Heart left ventricle (tissue), 16 donors: Measurements from ENCODE around the gene TNIK. TPM values are rescaled to one million over a fixed set of nuclear protein-coding genes. Genes with fewer than 3 reads are reported as not detected.
A peak's percentile ranks its signal among the peaks of the same experiment; 100 is the strongest.

ENCODE experiments used
- ATAC-seq, 4 donors: fragments of 200-7000 bp; cut with Tn5 transposase; one replicate each; pipeline ENCODE4 v1.9.1; 2020 to 2022; ENCODE audit warnings: moderate library complexity in 4 of 4, mild to moderate bottlenecking in 3 of 4, moderate number of reproducible peaks in 1 of 4
- DNase-seq, 5 donors: peaks; one replicate each; pipeline ENCODE4 v3.0.0-alpha.2; 2020
- H3K27ac ChIP-seq, 12 donors: fragments of 200-600 bp; sonication (generic) in 4 of 12; one replicate each; pipeline versions ENCODE4 v1.5.0 to v1.8.0; 2016 to 2022; ENCODE audit warnings: mild to moderate bottlenecking in 2 of 12
- H3K27me3 ChIP-seq, 9 donors: fragments of 200-600 bp; sonication (generic) in 2 of 9; one replicate each; pipeline versions ENCODE4 v1.5.1 to v1.8.0; 2016 to 2022; ENCODE audit warnings: mild to moderate bottlenecking in 3 of 9
- H3K36me3 ChIP-seq, 9 donors: fragments of 200-600 bp; sonication (generic) in 2 of 9; one replicate each; pipeline versions ENCODE4 v1.5.0 to v1.8.0; 2018 to 2022; ENCODE audit warnings: mild to moderate bottlenecking in 2 of 9
- H3K4me1 ChIP-seq, 12 donors: fragments of 200-600 bp; sonication (generic) in 4 of 12; one replicate each; pipeline versions ENCODE4 v1.5.0 to v1.8.0; 2016 to 2022; ENCODE audit warnings: mild to moderate bottlenecking in 3 of 12
- H3K4me3 ChIP-seq, 12 donors: fragments of 200-600 bp; sonication (generic) in 4 of 12; one replicate each; pipeline versions ENCODE4 v1.5.0 to v1.8.0; 2017 to 2022; ENCODE audit warnings: mild to moderate bottlenecking in 9 of 12, moderate library complexity in 4 of 12
- H3K9me3 ChIP-seq, 12 donors: fragments of 200-600 bp; sonication (generic) in 4 of 12; one replicate each; pipeline versions ENCODE4 v1.5.0 to v1.8.0; 2016 to 2022; ENCODE audit warnings: mild to moderate bottlenecking in 1 of 12
- POLR2A ChIP-seq, 2 donors: fragments of 450-650 bp; IDR thresholded peaks; one replicate each; pipeline ENCODE4 v1.6.1; 2017; ENCODE audit warnings: antibody characterized with exemption in 2 of 2, mild to moderate bottlenecking in 2 of 2, moderate library complexity in 2 of 2
- WGBS, 4 donors: extraction: QIAGEN DNeasy Blood & Tissue Kit in 2 of 4; methylation state at CpG; one replicate each; pipeline versions ENCODE4 v1.1.5 to v1.1.7; 2013 to 2018; 5-methylcytosine and 5-hydroxymethylcytosine counted together
- intact Hi-C, 10 donors: fragments of 100-400 bp; cut with DNase I; formaldehyde crosslinking; loops; one replicate each; pipeline versions ENCODE4 v1.11.1 to v1.14.2; 2022
- polyA plus RNA-seq, 2 donors: library from polyadenylated mRNA; stranded (reverse); fragments of 200-250 nt; gene quantifications; one replicate each; pipeline ENCODE4 v1.2.3, GENCODE V29; 2013
- total RNA-seq, 9 donors: library from RNA; depleted of rRNA in 2 of 9; stranded (reverse); fragments of >200 nt in 2 of 9; fragmentation: NEBNext Ultra II Directional in 3 of 9; extraction: Animal tissue kit (Norgen Biotek cat#: 25700) in 3 of 9; gene quantifications; one replicate each; pipeline versions ENCODE4 v1.1.0 to v1.2.4, GENCODE V29; 2016 to 2023
- TF ChIP-seq, protein P1 (sequence below), 12 donors: fragments of 200-600 bp; sonication (generic) in 4 of 12; IDR thresholded peaks; one replicate each; pipeline versions ENCODE4 v1.5.0 to v1.8.0; 2018 to 2022; ENCODE audit warnings: antibody characterized with exemption in 12 of 12, mild to moderate bottlenecking in 5 of 12
- donor health status: ischemic (EF 13 %, LVEDD 7.1; RV severe dilation, severe dysfunction).
- donor health status: healthy with polysubstance abuse.
- donor health status: DM: no; HTN: yes; CAD: no.
- donor health status: DM: no; HTN: no; CAD: no.
- donor health status: ischemic (EF 25% LVEDD 6.9; RV normal size, moderate dysfunction).
- donor health status: ischemic (EF 25% LVEDD 5.7; RV mildly dilated, moderate dysfunction).
- donor health status: healthy.
- donor health status: DM: yes; HTN: yes; CAD: no.
- donor health status: ischemic (EF 35%, LVEDD 5.7; RV mildly dilated, moderate dysfunction).
- donor health status: nonischemic (EF 11% LVEDD 7.7; RV severe dilation, severe dysfunction).
- donor health status: DM: yes; HTN: yes; CAD: no.
- donor health status: PGD.
- donor health status: ischemic (EF 29% LVEDD 5.4; RV normal size, mild dysfunction).
- donor health status: nonischemic (EF 23%, LVEDD 6.1; RV moderate dilation, normal function).

Gene TNIK
- total and polyA plus RNA-seq, 11 donors, result 12.3 to 51.6 (median 32.4) TPM

DNA sequence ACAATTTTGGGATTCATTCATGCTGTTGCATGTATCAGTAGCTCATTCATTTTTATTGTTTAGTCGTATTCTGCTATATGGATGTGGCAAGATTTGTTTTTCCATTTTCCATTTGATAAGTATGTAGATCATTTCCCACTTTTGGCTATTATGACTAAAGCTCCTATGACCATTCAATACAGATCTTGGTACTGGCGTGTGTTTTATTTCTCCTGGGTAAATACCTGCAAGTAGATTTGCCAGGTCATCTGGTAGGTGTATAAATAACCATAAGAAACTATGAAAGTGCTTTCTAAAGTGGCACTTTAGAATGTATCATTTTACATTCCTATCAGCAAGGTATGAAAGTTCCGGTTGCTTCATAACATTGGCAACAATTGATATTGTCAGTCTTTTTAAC lies 124.6 kb downstream of the TNIK start:
- intact Hi-C loops, result loop anchor here in 2 of 10 donors (10.0 kb wide), 2 partner anchors 119 to 229 kb away; no protein-coding TSS in a partner anchor
- no peak for DNase-seq
- 68 to 73% (median 70%) methylated on average over 3 of the region's 3 CpGs for WGBS, 4 donors
- Histone ChIP-seq H3K27me3 (no peaks in the 10 kb centered on the region), H3K9me3 (no peaks in the 10 kb centered on the region), H3K4me1 (peaks cover 0 to 38% (median 10%) of the 10 kb centered on the region in 12 donors), H3K4me3 (no peak overlapping the region), H3K27ac (peak overlapping the region in 1 of 12 donors; percentile 72), H3K36me3 (no peaks in the 10 kb centered on the region)
- ATAC-seq, result no peak
- TF ChIP-seq POLR2A (IDR thresholded peaks at IDR 0.05), result no peak
- TF ChIP-seq, protein P1, sequence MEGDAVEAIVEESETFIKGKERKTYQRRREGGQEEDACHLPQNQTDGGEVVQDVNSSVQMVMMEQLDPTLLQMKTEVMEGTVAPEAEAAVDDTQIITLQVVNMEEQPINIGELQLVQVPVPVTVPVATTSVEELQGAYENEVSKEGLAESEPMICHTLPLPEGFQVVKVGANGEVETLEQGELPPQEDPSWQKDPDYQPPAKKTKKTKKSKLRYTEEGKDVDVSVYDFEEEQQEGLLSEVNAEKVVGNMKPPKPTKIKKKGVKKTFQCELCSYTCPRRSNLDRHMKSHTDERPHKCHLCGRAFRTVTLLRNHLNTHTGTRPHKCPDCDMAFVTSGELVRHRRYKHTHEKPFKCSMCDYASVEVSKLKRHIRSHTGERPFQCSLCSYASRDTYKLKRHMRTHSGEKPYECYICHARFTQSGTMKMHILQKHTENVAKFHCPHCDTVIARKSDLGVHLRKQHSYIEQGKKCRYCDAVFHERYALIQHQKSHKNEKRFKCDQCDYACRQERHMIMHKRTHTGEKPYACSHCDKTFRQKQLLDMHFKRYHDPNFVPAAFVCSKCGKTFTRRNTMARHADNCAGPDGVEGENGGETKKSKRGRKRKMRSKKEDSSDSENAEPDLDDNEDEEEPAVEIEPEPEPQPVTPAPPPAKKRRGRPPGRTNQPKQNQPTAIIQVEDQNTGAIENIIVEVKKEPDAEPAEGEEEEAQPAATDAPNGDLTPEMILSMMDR (IDR thresholded peaks at IDR 0.05), result no peak

GRCh38 chr3:171334465-171334811 lies 125.8 kb downstream of the TNIK start:
- DNase-seq, result peak in 4 of 5 donors; percentile 33 to 77 (median 64)
- peak overlapping the region in 10 of 12 donors; percentile 0 to 83 (median 64) for H3K27ac ChIP-seq
- intact Hi-C loops, result loop anchor here in 3 of 10 donors (5.0 to 10.0 kb wide), 3 partner anchors 120 to 230 kb away; no protein-coding TSS in a partner anchor
- no peaks in the 10 kb centered on the region for H3K27me3 ChIP-seq
- no peaks in the 10 kb centered on the region for H3K9me3 ChIP-seq
- ATAC-seq, result peak; percentile 89 to 93 (median 92)
- no peak overlapping the region for H3K4me3 ChIP-seq
- TF ChIP-seq, protein P1 (IDR thresholded peaks at IDR 0.05), result no peak
- TF ChIP-seq POLR2A (IDR thresholded peaks at IDR 0.05), result no peak
- peaks cover 0 to 45% (median 16%) of the 10 kb centered on the region in 12 donors for H3K4me1 ChIP-seq
- 17 to 39% (median 25%) methylated on average over 2 of the region's 2 CpGs for WGBS, 4 donors
- H3K36me3 ChIP-seq, result no peaks in the 10 kb centered on the region

DNA sequence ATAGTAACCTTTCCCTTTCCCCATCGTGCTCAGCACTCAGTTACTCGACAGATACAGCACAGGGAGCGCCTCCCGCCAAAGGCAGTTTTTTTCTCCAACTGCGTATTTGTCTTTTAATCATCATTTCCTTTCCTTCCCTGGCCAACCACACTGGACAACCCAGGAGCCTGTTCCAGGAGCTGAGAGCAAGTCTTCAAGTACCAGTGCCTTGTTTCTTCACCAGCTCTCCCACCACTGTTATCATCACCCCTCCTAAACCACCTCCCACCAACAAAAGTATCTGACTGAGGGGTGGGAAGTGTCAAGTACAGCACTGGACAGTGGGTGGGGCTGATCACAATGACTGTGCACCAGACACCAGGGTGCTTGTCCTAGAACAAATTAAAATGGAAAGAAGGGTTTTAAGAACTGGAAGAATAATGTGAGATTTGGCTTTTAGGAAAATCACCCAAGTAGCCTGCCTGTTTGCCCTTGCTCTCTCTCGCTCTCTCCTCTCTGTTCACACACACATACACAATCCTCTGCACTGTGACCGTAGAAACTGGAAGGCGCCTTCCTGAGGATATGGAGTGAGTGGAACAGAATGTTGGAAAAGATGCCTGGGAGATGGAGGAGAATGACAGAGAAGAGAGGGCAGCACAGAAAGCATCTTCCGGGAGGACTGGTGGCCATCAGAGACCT lies 126.3 kb downstream of the TNIK start:
- H3K4me3 ChIP-seq, result no peak overlapping the region
- H3K9me3 ChIP-seq, result no peaks in the 10 kb centered on the region
- H3K27me3 ChIP-seq, result no peaks in the 10 kb centered on the region
- ATAC-seq (peak in 3 of 4 donors; percentile 18 to 54 (median 34)), DNase-seq (no peak)
- peaks cover 0 to 47% (median 20%) of the 10 kb centered on the region in 12 donors for H3K4me1 ChIP-seq
- H3K27ac ChIP-seq, result peak overlapping the region in 11 of 12 donors; percentile 0 to 83 (median 64)
- TF ChIP-seq, protein P1 (IDR thresholded peaks at IDR 0.05), result no peak
- no peak for TF ChIP-seq POLR2A (IDR thresholded peaks at IDR 0.05)
- 68 to 77% (median 70%) methylated on average over 9 of the region's 9 CpGs for whole genome bisulfite sequencing, 4 donors
- no peaks in the 10 kb centered on the region for H3K36me3 ChIP-seq
- intact Hi-C loops, result loop anchor here in 3 of 10 donors (5.0 to 10.0 kb wide), 3 partner anchors 121 to 231 kb away; no protein-coding TSS in a partner anchor

GRCh38 chr3:171330938-171331337 lies 129.3 kb downstream of the TNIK start:
- no peak overlapping the region for H3K4me3 ChIP-seq
- DNase-seq (no peak), ATAC-seq (no peak)
- H3K9me3 ChIP-seq, result no peaks in the 10 kb centered on the region
- no peaks in the 10 kb centered on the region for H3K27me3 ChIP-seq
- no peaks in the 10 kb centered on the region for H3K36me3 ChIP-seq
- intact Hi-C loops, result loop anchor here in 3 of 10 donors (5.0 to 10.0 kb wide), 3 partner anchors 124 to 234 kb away; no protein-coding TSS in a partner anchor
- WGBS, 4 donors, result 89 to 93% (median 91%) methylated on average over 3 of the region's 3 CpGs
- H3K4me1 ChIP-seq, result peaks cover 0 to 66% (median 37%) of the 10 kb centered on the region in 12 donors
- TF ChIP-seq, protein P1 (IDR thresholded peaks at IDR 0.05), result no peak
- TF ChIP-seq POLR2A (IDR thresholded peaks at IDR 0.05), result no peak
- H3K27ac ChIP-seq, result peak overlapping the region in 3 of 12 donors; percentile 40 to 54 (median 40)
